MCF 10A (cell line): ENCODE measurements around the gene ANO1. TPM values are rescaled to one million over a fixed set of nuclear protein-coding genes. Genes with fewer than 3 reads are reported as not detected.

ENCODE experiments used
- BruUV-seq: library from RNA; stranded (reverse); fragments of 400-500 nt; replicated peaks from 2 replicates; lab custom pipeline; 2021; lab: Mats Ljungman, UMichigan
- CTCF ChIA-PET: fragments of 300-600 bp; sonication (Branson Sonifier 250); formaldehyde crosslinking; extraction: SDS; loops from one replicate; lab custom pipeline; 2021; ENCODE audit warnings: antibody characterized with exemption, inconsistent platforms; lab: Yijun Ruan, JAX
- POLR2A ChIA-PET: fragments of 300-600, 350-650 bp; sonication (Branson Sonifier 250); formaldehyde crosslinking; extraction: SDS; loops from one replicate; lab custom pipeline; 2020; ENCODE audit warnings: antibody characterized with exemption, inconsistent platforms; lab: Yijun Ruan, JAX
- DNase-seq: peaks from one replicate; pipeline ENCODE4 v3.0.0-alpha.2; 2018; ENCODE audit not compliant: unreplicated experiment
- H3K27ac Mint-ChIP-seq: one replicate; pipeline ENCODE4 v1.8.0; 2022; ENCODE audit warnings: mild to moderate bottlenecking, low read depth, mixed read lengths; ENCODE audit not compliant: unreplicated experiment
- H3K27me3 Mint-ChIP-seq: one replicate; pipeline ENCODE4 v1.8.0; 2022; ENCODE audit warnings: mixed read lengths; ENCODE audit not compliant: insufficient read depth, unreplicated experiment
- H3K36me3 Mint-ChIP-seq: one replicate; pipeline ENCODE4 v1.8.0; 2022; ENCODE audit warnings: mild to moderate bottlenecking, moderate library complexity, mixed read lengths; ENCODE audit not compliant: insufficient read depth, unreplicated experiment
- H3K4me1 Mint-ChIP-seq: one replicate; pipeline ENCODE4 v1.8.0; 2022; ENCODE audit warnings: mixed read lengths; ENCODE audit not compliant: insufficient read depth, unreplicated experiment
- H3K4me3 Mint-ChIP-seq: one replicate; pipeline ENCODE4 v1.8.0; 2022; ENCODE audit warnings: mild to moderate bottlenecking, moderate library complexity, mixed read lengths; ENCODE audit not compliant: unreplicated experiment
- H3K9me3 Mint-ChIP-seq: one replicate; pipeline ENCODE4 v1.8.0; 2022; ENCODE audit warnings: mixed read lengths; ENCODE audit not compliant: unreplicated experiment
- CTCF ChIP-seq: fragments of 200-600 bp; IDR thresholded peaks from one replicate; pipeline ENCODE4 v1.8.0; 2022; ENCODE audit warnings: antibody characterized with exemption, mild to moderate bottlenecking; ENCODE audit not compliant: unreplicated experiment
- intact Hi-C: fragments of 100-400 bp; cut with micrococcal nuclease; formaldehyde crosslinking; loops from 2 replicates; pipeline ENCODE4 v1.14.1; 2022
- total RNA-seq: library from RNA; stranded (reverse); gene quantifications from 2 replicates; pipeline ENCODE4 v1.2.3, GENCODE V29; 2022

ANO1 gene
- total RNA-seq, 1 experiment from 2014 or later: not detected

GRCh38 chr11:70158757-70159389 is 80.8 kb downstream of the ANO1 start:
- DNase-seq: no peak
- intact Hi-C loops: no loop called here

GRCh38 chr11:70159627-70160570 is 81.8 kb downstream of the ANO1 start:
- Mint-ChIP-seq H3K36me3 (no peaks in the 10 kb centered on the region), H3K9me3 (no peaks in the 10 kb centered on the region), H3K27ac (no peak overlapping the region), H3K4me3 (no peak overlapping the region), H3K27me3 (peaks cover 23% of the 10 kb centered on the region), H3K4me1 (peaks cover 27% of the 10 kb centered on the region)
- POLR2A ChIA-PET: interaction anchor here (0.7 to 1.6 kb wide), 7 partner anchors 10 to 485 kb away, joined by 3 to 4 read pairs (median 3); partner anchors contain the start of gene LTO1
- intact Hi-C loops: no loop called here
- peak; percentile 97 for DNase-seq
- no peak for TF ChIP-seq CTCF
- no TSS peak for BruUV-seq
- CTCF ChIA-PET: interaction anchor here (0.6 to 1.0 kb wide), 4 partner anchors 11 to 241 kb away, joined by 3 read pairs; no protein-coding TSS in a partner anchor

More at GRCh38 chr11:70158757-70159389, 80.8 kb downstream of the ANO1 start:
- no peak overlapping the region for H3K4me3 Mint-ChIP-seq
- TF ChIP-seq CTCF: no peak
- ChIA-PET CTCF (no interaction called here), POLR2A (interaction anchor here (1.1 to 1.6 kb wide), 3 partner anchors 9 to 484 kb away, joined by 3 read pairs; partner anchors contain the start of gene LTO1)
- no peak overlapping the region for H3K27ac Mint-ChIP-seq
- H3K36me3 Mint-ChIP-seq: no peaks in the 10 kb centered on the region
- no peaks in the 10 kb centered on the region for H3K9me3 Mint-ChIP-seq
- BruUV-seq: no TSS peak
- peaks cover 13% of the 10 kb centered on the region for H3K27me3 Mint-ChIP-seq
- peaks cover 27% of the 10 kb centered on the region for H3K4me1 Mint-ChIP-seq

- Mint-ChIP-seq H3K4me1 (peaks cover 17% of the 10 kb centered on the region), H3K36me3 (no peaks in the 10 kb centered on the region), H3K27ac (no peak overlapping the region), H3K4me3 (no peak overlapping the region), H3K9me3 (no peaks in the 10 kb centered on the region), H3K27me3 (peaks cover 23% of the 10 kb centered on the region)
- intact Hi-C loops: no loop called here
- BruUV-seq: no TSS peak
- POLR2A ChIA-PET: no interaction called here
- no peak for TF ChIP-seq CTCF
- no peak for DNase-seq
- CTCF ChIA-PET: interaction anchor here (0.5 to 1.0 kb wide), 3 partner anchors 52 to 568 kb away, joined by 3 read pairs; no protein-coding TSS in a partner anchor
These were observed 83.0 kb downstream of the ANO1 start for GRCh38 chr11:70161043-70161625.

- no peak for TF ChIP-seq CTCF
- peaks cover 49% of the 10 kb centered on the region for H3K27me3 Mint-ChIP-seq
- ChIA-PET POLR2A (no interaction called here), CTCF (no interaction called here)
- H3K9me3 Mint-ChIP-seq: no peaks in the 10 kb centered on the region
- no peaks in the 10 kb centered on the region for H3K36me3 Mint-ChIP-seq
- BruUV-seq: no TSS peak
- H3K4me1 Mint-ChIP-seq: peaks cover 4% of the 10 kb centered on the region
- no peak overlapping the region for H3K4me3 Mint-ChIP-seq
- no peak overlapping the region for H3K27ac Mint-ChIP-seq
- intact Hi-C loops: no loop called here
- DNase-seq: no peak
These were observed 86.6 kb downstream of the ANO1 start for GRCh38 chr11:70164705-70165104.
